Amniotic stem cell (primary cell): ENCODE data around the gene IFFO2.

ENCODE experiments used
- DNase-seq: peaks from one replicate; lab custom pipeline; 2025; lab: John Stamatoyannopoulos, UW

Gene IFFO2

GRCh38 chr1:18956193-18957135 is at the start of gene IFFO2:
TSS of gene IFFO2 (minus strand) at chr1:18956676. CDS start at chr1:18956332, 344 bp downstream.
- peak; percentile 94 for DNase-seq

DNA sequence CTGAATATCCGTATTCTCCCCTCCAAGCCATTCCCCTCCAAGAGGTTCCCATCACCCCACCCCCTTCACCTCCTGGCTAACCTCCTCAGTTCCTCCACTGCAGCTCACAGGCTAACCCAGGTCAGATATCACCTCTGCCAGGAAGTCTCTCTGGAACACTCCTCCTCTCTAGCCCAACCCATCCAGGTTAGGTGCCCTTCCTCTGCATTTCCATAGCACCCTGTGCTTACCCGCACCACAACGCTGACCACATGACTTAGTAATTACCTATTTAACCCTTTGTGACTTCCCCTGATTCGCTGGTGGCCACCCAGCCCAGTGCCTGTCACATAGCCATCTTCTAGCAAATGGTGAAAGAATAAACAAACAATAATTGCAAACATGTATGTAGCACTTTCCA is 49.5 kb upstream of the IFFO2 start:
- no peak for DNase-seq

DNA sequence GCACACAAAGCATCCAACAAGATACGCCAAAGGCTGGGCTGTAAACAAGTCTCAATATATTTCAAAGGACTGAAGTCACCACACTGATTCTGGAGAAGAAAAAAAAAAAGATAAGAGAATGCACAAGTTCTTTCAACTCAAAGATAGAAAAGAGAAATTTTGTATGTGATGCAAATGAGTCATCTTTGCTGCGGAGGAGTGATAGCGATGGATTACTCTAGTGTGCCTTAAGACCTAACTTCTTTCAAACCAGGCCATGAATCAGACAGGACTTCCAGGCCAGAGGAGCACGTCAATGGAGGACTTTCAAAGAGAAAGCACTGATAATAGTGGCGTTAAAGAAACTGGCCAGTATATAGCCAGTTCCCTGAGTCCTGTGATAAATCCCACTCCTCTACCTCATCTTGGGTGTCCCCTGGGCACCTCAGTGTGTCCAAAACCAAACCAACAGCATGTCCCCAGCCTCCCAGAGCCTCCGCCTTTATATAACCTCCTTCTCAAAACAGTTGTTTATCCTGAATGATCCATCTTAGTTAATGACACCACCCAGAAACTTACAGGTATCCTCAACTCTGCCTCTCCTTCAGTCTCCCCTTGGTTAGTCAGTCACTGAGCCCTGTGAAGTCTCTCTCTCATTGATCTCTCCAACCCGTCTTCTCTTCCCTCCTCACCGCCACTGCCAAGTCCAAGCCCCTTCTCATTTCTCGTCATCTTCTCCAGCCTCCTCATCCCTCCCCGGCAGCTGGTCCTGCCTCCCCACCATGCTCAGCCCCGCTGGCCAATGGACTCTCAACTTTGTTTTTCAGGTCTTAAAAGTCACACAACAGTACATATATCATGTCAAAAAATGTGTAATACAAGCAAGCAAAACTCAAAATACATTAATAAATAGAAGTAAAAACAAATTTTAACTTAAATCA is 47.2 kb upstream of the IFFO2 start:
- no peak for DNase-seq

DNA sequence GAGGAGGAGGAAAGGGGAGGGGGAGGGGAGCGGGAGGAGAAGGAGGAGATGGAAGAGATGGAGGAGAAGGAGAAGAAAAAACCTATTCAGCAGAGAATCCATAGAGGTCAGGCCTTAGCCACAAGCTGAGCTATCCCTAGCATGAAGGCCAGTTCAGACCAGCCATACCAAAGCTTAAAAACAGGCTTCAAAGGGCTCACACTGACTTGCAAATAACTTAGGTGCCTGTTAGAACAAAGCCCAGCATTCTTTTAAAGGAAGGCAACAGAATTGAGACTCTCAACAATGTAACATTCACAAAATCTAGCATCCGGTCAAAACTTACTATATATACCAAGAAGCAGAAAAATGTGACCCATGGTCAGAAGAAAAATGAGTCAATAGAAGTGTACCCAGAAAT is 43.6 kb upstream of the IFFO2 start:
- DNase-seq = no peak

DNA sequence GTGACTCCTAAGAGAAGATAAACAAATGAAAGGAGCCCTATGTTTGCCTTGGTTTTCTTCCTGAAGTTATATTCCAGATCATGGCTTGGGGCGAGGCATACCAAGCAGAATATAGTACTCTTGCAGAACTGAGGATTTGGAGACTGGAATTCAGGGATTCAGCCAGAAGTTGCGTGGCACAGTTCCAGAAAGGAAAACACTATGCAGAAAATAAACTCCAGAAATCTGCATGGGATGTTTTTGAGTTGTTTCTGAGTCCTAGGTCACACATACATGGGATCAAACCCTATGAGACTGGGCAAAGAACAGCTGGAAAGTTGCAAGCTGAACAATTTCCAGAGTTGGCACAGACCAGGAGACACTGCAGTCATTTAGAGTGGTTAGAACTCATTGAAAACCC is 42.9 kb upstream of the IFFO2 start:
- no peak for DNase-seq

DNA sequence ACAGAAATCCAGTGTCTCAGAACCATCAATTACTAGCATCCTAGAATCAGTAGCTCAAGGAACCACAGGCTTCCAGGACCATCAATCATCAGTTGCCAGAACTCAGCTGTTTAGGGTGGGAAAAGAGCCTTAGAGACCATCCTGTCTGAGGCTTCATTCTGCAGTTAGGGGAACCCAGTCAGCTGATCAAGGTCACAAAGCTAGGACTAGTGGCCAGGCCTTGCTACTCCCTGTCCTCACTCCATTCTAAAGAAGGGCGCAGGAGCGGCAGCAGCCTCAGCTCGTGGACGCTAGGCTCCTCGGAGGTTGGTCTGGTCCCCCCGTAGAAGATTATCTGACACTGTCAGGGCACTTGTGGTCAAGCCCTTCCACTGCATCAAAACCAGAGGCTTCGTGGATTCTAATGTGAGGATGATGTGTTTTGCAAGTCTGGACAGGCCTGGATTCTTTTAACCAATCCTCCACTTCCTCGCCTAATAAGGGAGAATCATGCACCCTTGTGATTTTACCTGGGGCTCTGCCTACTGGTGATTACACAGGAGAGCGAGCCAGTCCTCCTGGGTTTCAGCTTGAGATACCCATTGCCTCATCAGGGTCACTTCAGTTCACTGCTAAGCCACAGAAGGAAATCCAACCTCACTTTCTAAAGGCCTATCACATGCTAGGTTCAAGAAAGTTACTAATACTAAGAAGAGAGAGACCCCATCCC is 41.7 kb upstream of the IFFO2 start:
- DNase-seq = no peak

DNA sequence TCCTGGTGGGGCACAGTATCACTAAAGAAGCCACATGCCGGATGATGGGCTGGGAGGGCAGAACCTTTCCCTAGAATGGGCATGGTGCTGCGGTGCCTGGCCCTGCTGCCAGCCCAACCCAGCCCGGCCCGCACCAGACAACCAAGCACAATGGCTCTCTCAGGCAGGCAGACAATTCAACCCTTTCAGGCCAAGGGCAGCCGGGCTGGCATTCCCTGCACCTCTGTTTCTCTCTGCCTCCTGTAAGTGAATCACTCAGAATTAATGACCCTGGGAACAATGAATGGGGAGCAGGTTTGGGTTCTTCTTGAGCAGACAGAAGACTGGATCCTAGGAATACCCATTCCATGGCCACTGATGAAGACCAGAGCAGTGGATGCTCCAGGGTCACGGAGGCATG is 41.0 kb upstream of the IFFO2 start:
- no peak for DNase-seq

DNA sequence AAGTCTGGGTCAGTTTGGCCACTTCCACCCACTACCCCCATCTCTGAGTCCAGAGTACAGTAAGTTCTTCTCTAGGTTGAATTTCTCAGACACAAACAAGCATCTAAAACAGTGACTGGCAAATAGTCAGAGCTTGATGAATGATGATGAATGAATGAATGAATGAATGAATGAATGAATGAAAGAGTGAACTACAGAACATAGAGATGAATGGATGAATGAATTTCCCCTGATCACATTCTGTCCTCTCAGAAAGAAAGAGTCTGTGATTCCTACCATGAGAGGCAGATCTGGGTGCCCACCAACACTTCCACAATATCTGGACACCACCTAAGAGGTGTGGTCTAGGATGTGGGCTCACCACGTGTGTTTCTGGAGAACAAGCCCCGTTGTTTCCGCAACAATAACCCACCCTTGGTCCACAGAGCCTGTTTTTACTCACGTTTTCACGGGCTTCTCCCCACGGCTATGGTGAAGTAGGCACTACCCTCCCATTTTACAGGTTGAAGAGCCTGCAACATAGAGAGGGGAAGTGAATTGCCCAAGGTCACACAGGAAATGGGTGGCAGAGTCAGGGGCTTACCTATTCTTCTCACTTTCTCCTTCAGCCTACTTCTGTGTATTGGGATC is 40.2 kb upstream of the IFFO2 start:
- DNase-seq = no peak

- DNase-seq = no peak
Observed at GRCh38 chr1:18994381-18994780, 37.9 kb upstream of the IFFO2 start.

GRCh38 chr1:18992646-18993045 is 36.2 kb upstream of the IFFO2 start:
- DNase-seq = no peak

DNA sequence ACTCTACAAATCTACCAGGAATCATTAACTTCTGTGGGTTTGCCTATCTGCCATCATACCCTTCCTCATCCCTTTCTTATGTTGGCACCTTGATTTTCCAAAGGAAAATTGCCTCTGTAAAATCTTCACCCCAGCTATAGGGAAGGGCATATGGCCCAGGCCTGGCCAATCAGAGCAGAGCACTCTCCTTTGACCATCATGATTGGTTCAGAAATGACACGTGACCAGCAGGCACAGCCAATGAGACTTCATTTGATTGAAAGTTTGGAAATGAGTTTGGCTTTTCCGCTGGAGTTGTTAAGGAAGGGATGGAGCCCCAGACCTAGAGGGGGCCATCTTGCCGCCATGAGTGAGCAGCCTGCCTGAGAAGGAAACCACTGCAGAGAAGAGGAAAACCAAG is 35.1 kb upstream of the IFFO2 start:
- no peak for DNase-seq

- DNase-seq = no peak
Observed at GRCh38 chr1:18989896-18990295, 33.4 kb upstream of the IFFO2 start.

DNA sequence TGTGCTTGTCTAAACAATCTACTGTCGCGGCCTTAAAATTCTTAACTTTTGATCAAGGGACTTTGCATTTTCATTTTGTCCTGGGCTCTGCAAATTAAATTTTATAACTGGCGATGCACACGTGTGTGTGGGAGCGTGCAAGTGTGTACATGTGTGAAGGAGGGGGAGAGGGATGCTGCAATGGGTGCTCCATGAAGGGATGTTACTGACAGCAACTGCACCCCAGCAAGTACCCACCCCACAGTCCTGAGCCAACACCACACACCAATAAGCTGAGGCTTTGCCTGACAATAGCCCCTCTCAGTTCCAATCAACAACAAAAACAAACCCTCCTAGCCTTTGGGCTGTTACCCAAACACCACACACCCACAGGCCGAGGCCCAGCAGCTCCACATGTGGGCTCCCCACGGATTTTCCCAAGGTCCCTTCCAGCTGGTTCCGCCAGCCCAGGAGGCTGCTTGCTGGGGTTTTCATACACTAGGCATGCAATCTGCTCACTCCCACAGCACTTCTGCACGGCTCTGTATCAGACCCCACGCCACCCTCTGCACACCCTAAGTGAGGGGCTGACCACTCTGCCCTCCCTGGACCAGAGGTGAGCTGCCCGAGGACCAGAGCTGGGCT is 32.8 kb upstream of the IFFO2 start:
- DNase-seq = no peak

DNA sequence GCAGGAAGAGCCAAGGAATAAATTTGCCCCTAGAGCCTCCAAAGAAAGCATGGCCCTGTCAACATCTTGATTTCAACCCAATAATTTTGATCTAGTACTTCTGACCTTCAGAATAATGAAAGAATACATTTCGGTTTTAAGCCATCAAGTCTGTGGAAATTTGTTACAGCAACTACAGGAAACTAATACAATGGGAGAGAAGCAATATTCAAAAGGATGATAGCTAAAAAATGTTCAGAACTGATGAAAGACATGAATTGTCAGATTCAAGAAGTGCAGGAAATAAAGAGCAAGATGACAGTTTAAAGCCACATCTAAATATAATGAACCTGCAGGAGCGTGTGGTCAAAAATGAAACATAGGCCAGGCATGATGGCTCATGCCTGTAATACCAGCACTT is 24.8 kb upstream of the IFFO2 start:
- DNase-seq = no peak

- no peak for DNase-seq
Observed at GRCh38 chr1:18978706-18979105, 22.2 kb upstream of the IFFO2 start.

GRCh38 chr1:18977428-18977827 is 21.0 kb upstream of the IFFO2 start:
- no peak for DNase-seq

- no peak for DNase-seq
Observed at GRCh38 chr1:18976096-18976495, 19.6 kb upstream of the IFFO2 start.

DNA sequence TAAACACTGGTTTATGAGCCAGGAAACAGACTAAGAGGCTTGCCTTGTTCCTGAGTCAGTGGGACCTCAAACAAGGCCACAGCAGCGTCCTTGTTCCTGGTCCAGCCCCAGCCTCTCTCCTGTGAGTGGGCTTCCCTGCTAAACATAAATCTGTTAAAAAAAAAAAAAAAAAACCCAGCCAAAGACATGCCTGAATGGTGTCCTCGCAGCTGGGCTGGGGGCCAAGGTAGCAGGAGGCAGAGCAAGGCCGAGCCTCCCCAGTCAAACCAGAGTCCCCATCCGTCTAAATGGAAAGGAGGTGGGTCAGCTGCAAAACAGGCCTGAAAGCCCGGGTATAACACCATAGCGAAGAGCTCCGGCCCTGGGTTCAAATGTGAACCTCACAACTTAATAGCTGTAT is 18.1 kb upstream of the IFFO2 start:
- DNase-seq = no peak

DNA sequence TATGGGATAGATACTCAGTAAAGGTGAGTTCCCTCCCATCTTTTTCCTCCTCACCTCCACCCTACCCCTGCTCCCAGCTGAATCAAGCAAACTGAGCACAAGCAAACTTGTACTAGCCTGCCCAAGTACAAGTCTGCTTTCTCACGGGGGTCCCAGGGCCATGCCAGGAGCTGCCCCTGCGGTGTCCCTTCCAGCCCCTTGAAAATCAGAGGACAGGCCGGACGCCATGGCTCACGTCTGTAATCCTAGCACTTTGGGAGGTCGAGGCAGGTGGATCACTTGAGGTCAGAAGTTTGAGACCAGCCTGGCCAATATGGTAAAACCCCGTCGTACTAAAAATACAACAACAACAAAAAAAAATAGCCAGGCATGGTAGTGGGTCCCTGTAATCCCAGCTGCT is 17.5 kb upstream of the IFFO2 start:
- no peak for DNase-seq

- DNase-seq = no peak
Observed at GRCh38 chr1:18973446-18973955, 17.0 kb upstream of the IFFO2 start.

DNA sequence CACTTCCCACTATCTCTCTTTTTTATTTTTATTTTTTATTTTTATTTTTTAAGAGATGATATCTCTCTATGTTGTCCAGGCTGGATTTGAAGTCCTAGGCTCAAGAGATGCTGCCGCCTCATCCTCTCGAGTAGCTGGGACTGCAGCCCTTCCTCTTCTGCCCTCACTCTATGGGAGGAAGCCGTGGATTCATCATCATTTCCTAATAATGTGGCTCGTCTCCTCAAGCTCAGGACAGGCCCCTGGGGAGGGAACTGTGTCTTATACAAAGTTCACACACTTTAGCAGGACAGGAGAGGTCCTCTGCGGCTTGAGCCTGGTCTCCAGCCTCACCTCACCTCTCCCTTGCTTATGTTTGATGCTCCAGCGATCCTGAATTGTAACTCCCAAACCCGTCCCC is 16.5 kb upstream of the IFFO2 start:
- no peak for DNase-seq
